NCI-H1694 treated with DMSO at 0.1 percent for 48 hours (cell line): Measurements from ENCODE around the gene FAM76A.
A peak's percentile ranks its signal among the peaks of the same experiment; 100 is the strongest.
"Not testable (repeated sequence)": the region's sequence is repeated elsewhere in the genome, so short reads cannot be mapped to it uniquely, and the experiment has no call there.

Source experiments
- DNase-seq: peaks from one replicate; lab custom pipeline; 2025; lab: John Stamatoyannopoulos, UW

The FAM76A gene

GRCh38 chr1:27725374-27726172 lies at the start of gene FAM76A:
FAM76A (plus strand) TSS chr1:27725961; CDS start chr1:27726081, 120 bp downstream.
- peak; percentile 95 for DNase-seq

- no peak for DNase-seq
Observed at GRCh38 chr1:27676410-27676809, 49.4 kb upstream of the FAM76A start.

GRCh38 chr1:27678747-27679146 lies 47.0 kb upstream of the FAM76A start:
- no peak for DNase-seq

- DNase-seq = not testable (repeated sequence)
Observed at GRCh38 chr1:27680225-27680791, 45.5 kb upstream of the FAM76A start.

GRCh38 chr1:27681580-27681979 lies 44.2 kb upstream of the FAM76A start:
- not testable (repeated sequence) for DNase-seq

DNA sequence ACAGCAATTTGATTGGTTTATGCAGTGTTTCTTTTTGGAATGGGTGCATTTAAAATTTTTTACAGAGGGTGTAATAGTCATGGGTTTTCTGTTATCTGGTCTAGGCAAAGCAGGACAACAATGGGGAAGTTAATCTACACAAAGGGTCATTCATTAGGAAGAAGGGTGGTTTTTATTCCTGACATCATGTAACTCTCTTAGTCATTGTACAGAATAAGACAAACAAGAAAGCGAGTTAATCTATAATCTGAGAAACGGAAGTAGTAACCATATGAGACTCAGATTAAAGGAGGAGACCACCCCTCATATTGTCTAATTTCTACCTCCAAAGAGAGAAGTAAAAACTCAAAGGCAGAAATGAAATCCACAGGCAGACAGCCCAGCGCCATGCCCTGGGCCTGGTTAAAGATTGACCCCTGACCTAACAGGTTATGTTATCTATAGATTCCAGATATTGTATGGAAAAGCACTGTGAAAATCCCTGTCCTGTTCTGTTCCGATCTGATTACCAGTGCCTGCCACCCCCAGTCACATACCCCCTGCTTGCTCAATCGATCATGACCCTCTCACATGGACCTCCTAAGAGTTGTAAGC lies 43.3 kb upstream of the FAM76A start:
- DNase-seq = no peak

DNA sequence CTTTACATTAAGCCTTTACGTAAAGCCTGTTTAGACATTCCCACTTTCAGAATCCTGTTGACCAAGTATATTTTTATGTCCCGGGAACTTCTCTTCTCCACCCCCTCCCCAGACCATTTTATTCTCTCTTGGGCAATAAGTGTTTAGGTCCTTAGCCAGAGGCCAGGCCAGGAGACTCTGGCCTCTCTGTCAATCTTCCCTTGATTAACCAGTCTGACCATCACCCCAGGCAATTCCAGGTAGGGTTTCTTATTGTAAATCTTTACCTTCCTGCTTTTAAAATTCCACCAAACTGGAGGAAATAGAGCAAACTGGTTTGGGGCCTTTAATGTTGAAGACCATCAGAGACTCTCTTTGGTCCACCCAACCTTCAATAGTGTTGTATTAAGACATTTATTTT lies 41.6 kb upstream of the FAM76A start:
- no peak for DNase-seq

DNA sequence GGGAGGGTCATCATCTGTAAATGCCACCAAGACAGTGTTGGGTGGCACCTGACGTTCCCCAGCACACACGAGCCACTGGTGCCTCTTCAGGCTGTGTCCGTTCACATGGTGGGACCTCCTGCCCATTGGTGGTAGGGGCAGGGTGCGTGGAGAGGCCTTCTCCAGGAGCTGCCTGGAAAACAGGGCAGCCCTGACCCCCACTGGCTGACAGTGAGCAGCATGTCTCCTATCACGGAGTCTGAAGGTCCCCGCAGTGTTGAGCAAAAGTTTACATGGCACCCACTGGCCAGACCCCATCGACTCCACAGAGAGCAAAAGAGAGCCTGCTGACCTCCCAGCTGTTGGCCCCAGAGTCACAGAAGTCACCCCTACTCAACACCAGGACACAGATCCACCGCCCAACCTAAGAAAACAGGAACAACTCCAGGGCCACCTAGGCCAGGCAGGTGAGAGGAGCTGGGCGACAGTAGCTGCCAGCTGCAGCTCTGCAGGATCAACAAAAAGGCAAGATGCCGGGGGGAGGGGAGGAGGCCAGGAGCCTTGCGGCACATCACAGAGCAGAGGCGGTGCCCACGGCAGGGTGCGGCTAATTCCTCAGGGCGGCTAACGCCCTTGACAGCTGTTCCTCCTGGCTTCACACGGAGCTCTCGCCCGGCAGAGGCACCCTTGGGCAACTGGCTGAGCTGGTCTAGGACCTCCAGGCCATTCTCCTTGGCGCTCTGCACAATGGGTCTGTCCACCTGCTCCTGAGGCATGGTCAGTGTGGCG lies 39.4 kb upstream of the FAM76A start:
- DNase-seq = no peak

- no peak for DNase-seq
Observed at GRCh38 chr1:27687906-27688305, 37.9 kb upstream of the FAM76A start.

DNA sequence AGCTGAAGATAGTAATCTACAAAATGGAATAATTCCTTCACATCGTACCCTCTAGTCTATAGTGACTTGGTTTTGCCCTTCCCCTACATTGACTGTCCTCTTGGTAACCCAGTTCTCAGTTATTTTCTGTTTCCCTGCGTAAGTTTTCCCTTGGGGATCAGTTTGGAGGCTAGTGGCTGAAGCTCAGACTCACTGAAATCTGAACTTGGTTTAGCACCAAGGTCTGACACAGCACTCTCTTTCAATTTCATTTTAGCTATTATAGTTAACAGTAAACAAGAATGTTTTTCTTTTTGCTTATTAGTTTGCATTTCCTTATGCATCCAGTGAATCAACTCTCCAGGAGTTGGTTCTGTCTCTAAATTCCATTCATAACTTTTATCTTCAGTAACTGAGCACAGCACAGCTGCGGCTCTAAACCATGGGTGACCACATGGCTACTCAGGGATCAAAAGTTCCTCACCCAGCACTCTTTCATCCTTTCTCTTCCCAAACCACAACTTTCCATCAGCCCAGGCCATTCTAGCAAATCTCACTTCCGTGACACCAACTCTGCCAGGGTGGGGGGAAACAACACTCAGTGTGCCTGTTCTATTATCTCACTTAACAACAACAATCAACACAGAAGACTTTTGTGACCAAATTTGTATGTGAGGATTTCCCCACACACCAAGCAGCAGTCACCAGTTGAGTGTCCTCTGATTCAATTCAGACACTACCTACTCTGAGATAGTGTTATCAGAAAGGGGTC lies 36.2 kb upstream of the FAM76A start:
- DNase-seq = no peak

DNA sequence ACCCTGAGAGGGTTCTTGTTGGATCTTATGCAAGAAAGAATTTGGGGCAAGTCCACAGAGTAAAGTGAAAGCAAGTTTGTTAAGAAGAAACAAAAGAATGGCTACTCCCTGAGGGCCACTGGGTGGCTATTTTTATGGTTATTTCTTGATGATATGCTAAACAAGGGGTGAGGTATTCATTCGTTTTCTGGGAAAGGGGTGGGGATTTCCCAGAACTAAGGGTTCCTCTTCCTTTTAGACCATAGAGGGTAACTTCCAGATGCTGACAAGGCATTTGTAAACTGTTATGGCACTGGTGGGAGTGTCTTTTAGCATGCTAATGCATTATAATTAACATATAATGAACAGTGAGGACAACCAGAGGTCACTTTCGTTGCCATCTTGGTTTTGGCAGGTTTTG lies 35.6 kb upstream of the FAM76A start:
- no peak for DNase-seq

DNA sequence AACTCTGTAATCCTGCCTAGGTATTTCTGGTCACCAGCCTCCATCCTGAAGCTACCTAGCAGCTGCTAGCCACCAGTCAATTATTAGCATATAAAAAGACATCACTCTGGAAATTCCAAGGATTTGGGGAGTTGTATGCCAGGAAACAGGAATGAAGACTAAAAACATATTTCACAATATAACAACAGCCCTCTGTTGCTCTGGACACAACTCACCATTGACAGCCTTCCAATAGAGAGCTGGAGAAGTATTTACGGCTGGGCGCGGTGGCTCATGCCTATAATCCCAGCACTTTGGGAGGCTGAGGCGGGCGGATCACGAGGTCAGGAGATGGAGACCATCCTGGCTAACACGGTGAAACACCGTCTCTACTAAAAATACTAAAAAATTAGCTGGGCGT lies 28.9 kb upstream of the FAM76A start:
- not testable (repeated sequence) for DNase-seq

DNA sequence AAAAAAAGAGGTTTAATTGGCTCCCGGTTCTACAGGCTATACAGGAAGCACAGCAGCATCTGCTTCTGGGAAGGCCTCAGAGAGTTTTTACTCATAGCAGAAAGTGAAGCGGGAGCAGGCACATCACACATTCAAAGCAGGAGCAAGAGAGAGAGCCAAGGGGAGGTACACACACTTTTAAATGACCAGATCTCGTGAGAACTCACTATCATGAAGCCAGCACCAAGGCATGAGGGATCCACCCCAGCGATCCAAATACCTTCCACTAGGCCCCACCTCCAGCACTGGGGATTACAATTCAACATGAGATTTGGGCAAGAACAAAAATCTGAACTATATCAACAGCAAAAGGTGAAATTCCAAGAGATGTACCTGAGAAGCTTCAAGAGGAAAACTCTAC lies 20.8 kb upstream of the FAM76A start:
- DNase-seq = no peak

DNA sequence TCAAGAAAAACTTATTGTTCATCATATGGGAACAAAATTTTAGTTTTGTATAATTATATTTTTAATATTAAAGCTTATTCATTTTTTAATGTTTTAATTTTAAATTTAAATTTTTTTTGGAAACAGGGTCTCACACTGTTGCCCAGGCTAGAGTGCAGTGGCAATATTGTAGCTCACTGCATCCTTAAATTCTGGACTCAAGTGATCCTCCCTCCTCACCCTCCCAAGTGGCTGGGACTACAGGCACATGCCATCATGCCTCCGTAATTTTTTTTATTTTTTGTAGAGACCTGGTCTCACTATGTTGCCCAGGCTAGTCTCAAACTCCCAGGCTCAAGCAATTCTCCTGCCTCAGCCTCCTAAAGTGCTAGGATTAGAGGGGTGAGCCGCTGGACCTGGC lies 20.2 kb upstream of the FAM76A start:
- no peak for DNase-seq

DNA sequence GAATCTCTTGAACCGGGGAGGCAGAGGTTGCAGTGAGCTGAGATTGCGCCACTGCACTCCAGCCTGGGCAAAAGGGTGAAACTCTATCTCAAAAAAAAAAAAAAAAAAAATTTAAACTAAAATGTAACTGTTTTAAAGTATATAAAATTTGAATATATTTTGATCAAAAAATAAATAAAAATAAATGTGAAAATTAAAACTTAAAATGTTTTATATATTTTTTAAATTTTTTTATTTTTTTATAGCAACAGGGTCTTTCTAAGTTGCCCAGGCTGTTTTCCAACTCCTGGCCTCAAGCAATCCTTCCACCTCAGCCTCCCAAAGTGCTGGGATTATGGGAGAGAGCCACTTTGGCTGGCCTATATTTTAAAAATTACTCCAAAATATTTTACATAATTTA lies 15.2 kb upstream of the FAM76A start:
- DNase-seq = no peak

DNA sequence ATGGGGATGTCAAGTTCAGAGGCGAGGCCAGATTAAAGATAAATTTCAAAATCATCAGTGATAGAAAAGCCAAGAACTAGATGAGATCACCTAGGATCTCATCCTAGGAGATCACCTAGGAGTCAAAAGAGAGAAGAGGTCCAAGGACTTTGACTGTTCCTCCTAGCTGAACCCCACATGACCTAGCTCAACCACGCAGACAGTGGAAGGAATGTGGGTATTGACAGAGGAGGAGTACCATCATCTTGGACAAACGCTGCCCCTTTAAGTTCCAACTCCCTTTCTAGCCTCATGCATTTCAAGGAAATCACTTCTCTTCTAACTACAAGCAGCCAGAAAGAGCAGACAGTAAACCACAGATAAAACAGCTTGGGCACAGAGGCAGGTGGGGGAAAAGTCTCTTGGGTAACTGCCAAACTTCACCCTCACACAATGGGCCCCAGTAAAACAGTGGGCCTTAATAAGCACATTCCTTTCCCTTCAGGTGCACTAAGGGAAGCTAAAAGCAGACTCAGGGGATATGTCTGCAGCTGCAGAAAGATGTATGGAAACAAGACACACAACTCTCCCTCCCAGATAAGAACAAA lies 12.5 kb upstream of the FAM76A start:
- no peak for DNase-seq

DNA sequence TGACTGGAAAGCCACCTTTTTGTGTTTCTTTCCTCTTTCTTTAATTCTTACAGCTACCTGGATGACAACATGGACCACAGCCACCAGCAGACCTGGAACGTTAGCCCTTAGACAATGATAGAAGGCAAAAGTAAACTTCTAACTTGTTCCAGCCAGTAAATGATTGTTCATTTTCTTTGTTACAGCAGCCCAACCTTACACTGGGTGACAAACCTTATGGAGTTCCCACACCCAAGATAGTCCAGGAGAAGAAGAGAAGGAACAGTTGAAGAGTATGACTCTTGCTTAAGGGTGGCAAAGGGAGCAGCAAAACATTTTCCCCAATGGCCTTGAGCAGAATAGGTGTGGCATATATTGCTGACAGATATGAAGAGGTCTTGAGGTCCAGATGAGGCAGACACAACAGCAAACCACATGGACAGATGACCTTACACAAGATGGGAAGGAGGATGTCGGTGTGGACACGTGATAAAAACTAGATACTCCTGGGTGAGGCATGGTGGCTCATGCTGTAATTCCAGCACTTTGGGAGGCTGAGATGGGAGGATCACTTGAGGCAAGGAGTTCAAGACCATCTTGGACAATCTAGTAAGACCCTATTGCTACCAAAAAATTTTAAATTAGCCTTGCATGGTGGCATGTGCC lies 11.8 kb upstream of the FAM76A start:
- no peak for DNase-seq

- DNase-seq = no peak
Observed at GRCh38 chr1:27716262-27716895, 9.4 kb upstream of the FAM76A start.

GRCh38 chr1:27719286-27720251 lies 6.2 kb upstream of the FAM76A start:
- DNase-seq = no peak
